HepG2 (cell line): Measurements from ENCODE around the gene AFF2. TPM values are rescaled to one million over a fixed set of nuclear protein-coding genes. Genes with fewer than 3 reads are reported as not detected.

Experiments
- ATAC-seq: fragments of 200-7000 bp; cut with Tn5 transposase; 3 replicates; pipeline ENCODE4 v1.9.1; 2020; ENCODE audit warnings: mild to moderate bottlenecking, moderate library complexity
- BruUV-seq: library from RNA; stranded (reverse); fragments of 400-500 nt; replicated peaks from 2 replicates; lab custom pipeline; 2021; lab: Mats Ljungman, UMichigan
- CTCF ChIA-PET: fragments of 300-600 bp; formaldehyde crosslinking; extraction: SDS; loops from one replicate; lab custom pipeline; 2021; ENCODE audit warnings: low total read pairs, inconsistent platforms, low intra/inter-chr PET ratio; lab: Yijun Ruan, JAX
- POLR2A ChIA-PET: fragments of 350-600 bp; sonication (Branson Sonifier 250); formaldehyde crosslinking; loops from one replicate; lab custom pipeline; 2020; ENCODE audit warnings: antibody characterized with exemption, inconsistent platforms; lab: Yijun Ruan, JAX
- DNase-seq: peaks from one replicate; pipeline ENCODE4 v3.0.0-alpha.2; 2015; ENCODE audit warnings: low spot score
- FAIRE-seq: peaks from 3 replicates; lab custom pipeline; 2011; peaks lifted over from hg19 to GRCh38; lab: Jason Lieb, UNC
- H2AFZ ChIP-seq: one replicate; pipeline ENCODE4 v1.6.1; 2011; ENCODE audit warnings: low read length, inconsistent platforms
- H3K27ac ChIP-seq: fragments of 300-600 bp; 3 replicates; pipeline ENCODE4 v1.8.0; 2011; ENCODE audit warnings: mixed run types, mild to moderate bottlenecking, mixed read lengths, low read length, inconsistent platforms; ENCODE audit not compliant: insufficient read depth; ENCODE audit errors: extremely low read length
- H3K27me3 ChIP-seq, 2 experiments: fragments of 200-600 bp in 1 of 2; 2 replicates in 1 of 2; 3 replicates in 1 of 2; pipeline versions ENCODE4 v1.6.0 to v1.8.0; 2011; ENCODE audit warnings: low read length in 2 of 2, mild to moderate bottlenecking in 2 of 2, moderate library complexity in 2 of 2, inconsistent platforms in 1 of 2; ENCODE audit not compliant: insufficient read depth in 2 of 2, control insufficient read depth in 1 of 2
- H3K36me3 ChIP-seq, 2 experiments: fragments of 200-600 bp in 1 of 2; replicated peaks in 1 of 2; 2 replicates in 1 of 2; 3 replicates in 1 of 2; pipeline versions ENCODE4 v1.5.1 to v1.8.0; 2011; ENCODE audit warnings: low read length in 2 of 2, inconsistent platforms in 1 of 2; ENCODE audit not compliant: insufficient read depth in 2 of 2, control insufficient read depth in 1 of 2
- H3K4me1 ChIP-seq: 2 replicates; pipeline ENCODE4 v1.5.1; 2012; ENCODE audit warnings: low read length, inconsistent platforms; ENCODE audit not compliant: insufficient read depth
- H3K4me2 ChIP-seq: 2 replicates; pipeline ENCODE4 v1.6.0; 2011; ENCODE audit warnings: low read depth, low read length, inconsistent platforms
- H3K4me3 ChIP-seq, 3 experiments: fragments of 200-600 bp in 1 of 3; sonication (generic), shearing (Covaris generic) in 1 of 3; replicated peaks in 1 of 3; 2 replicates each; pipeline ENCODE4 v1.5.1; 2011 to 2016; ENCODE audit warnings: low read length in 3 of 3, inconsistent platforms in 2 of 3, low read depth in 2 of 3, mild to moderate bottlenecking in 2 of 3, control low read depth in 1 of 3, mixed read lengths in 1 of 3; ENCODE audit not compliant: insufficient read depth in 1 of 3
- H3K79me2 ChIP-seq: one replicate; pipeline ENCODE4 v1.6.1; 2011; ENCODE audit warnings: low read length, inconsistent platforms; ENCODE audit not compliant: insufficient read depth
- H3K9ac ChIP-seq: 2 replicates; pipeline ENCODE4 v1.6.0; 2011; ENCODE audit warnings: mild to moderate bottlenecking, low read depth, low read length, inconsistent platforms; ENCODE audit not compliant: insufficient read depth
- H3K9me3 ChIP-seq: 2 replicates; pipeline ENCODE4 v1.5.1; 2012; ENCODE audit warnings: mild to moderate bottlenecking, low read length
- H4K20me1 ChIP-seq: 2 replicates; pipeline ENCODE4 v1.6.0; 2011; ENCODE audit warnings: inconsistent platforms, mild to moderate bottlenecking, low read length, moderate library complexity; ENCODE audit not compliant: insufficient read depth
- ELF4 ChIP-seq: sonication (generic); formaldehyde crosslinking; IDR thresholded peaks from 2 replicates; pipeline ENCODE4 v1.5.0; 2020; ENCODE audit warnings: missing genetic modification reagents, mild to moderate bottlenecking, moderate library complexity, borderline replicate concordance
- GLMP ChIP-seq: sonication (generic); formaldehyde crosslinking; IDR thresholded peaks from 2 replicates; pipeline ENCODE4 v1.9.0; 2021; ENCODE audit warnings: missing genetic modification reagents, mild to moderate bottlenecking, borderline replicate concordance
- KAT7 ChIP-seq: IDR thresholded peaks from 2 replicates; pipeline ENCODE4 v1.6.1; 2018; ENCODE audit warnings: borderline replicate concordance, missing compliant biosample characterization
- PHF20 ChIP-seq: sonication (generic); formaldehyde crosslinking; IDR thresholded peaks from 2 replicates; pipeline ENCODE4 v1.5.0; 2020; ENCODE audit warnings: mild to moderate bottlenecking, missing genetic modification reagents
- ZBTB34 ChIP-seq: sonication (generic); formaldehyde crosslinking; IDR thresholded peaks from 2 replicates; pipeline ENCODE4 v1.8.0; 2022; ENCODE audit warnings: mild to moderate bottlenecking, missing genetic modification reagents
- ZBTB4 ChIP-seq: sonication (generic); formaldehyde crosslinking; IDR thresholded peaks from 2 replicates; pipeline ENCODE4 v1.4.0; 2020; ENCODE audit warnings: missing genetic modification reagents, mild to moderate bottlenecking, borderline replicate concordance
- ZMYM4 ChIP-seq: sonication (generic); formaldehyde crosslinking; IDR thresholded peaks from 2 replicates; pipeline ENCODE4 v1.8.1; 2023; ENCODE audit warnings: mild to moderate bottlenecking, missing genetic modification reagents
- ZNF280D ChIP-seq: sonication (generic); formaldehyde crosslinking; IDR thresholded peaks from 2 replicates; pipeline ENCODE4 v1.5.1; 2020; ENCODE audit warnings: mild to moderate bottlenecking, missing genetic modification reagents
- ZNF790 ChIP-seq: sonication (generic); formaldehyde crosslinking; IDR thresholded peaks from 2 replicates; pipeline ENCODE4 v1.8.0; 2022; ENCODE audit warnings: missing genetic modification reagents, mild to moderate bottlenecking, borderline replicate concordance
- WGBS: methylation state at CpG from one replicate; pipeline ENCODE4 v1.1.6; 2017; ENCODE audit warnings: low lambda C conversion rate; 5-methylcytosine and 5-hydroxymethylcytosine counted together
- in situ Hi-C: cut with HindIII; loops from 2 replicates; pipeline ENCODE4 v1.10.0; 2017; ENCODE audit warnings: low pct_unique_long_range_greater_than_20kb; ENCODE audit not compliant: extremely low pct_ligation_motif_present
- intact Hi-C: fragments of 100-400 bp; cut with micrococcal nuclease; formaldehyde crosslinking; loops from one replicate; pipeline ENCODE4 v1.10.0; 2022; ENCODE audit not compliant: unreplicated experiment
- polyA plus RNA-seq, 8 experiments: library from polyadenylated mRNA; depleted of rRNA in 3 of 8; stranded (reverse) in 7 of 8; unstranded in 1 of 8; fragments of >200 nt; fragmentation: Illumina TruSeq in 4 of 8; extraction: Trizol in 4 of 8; gene quantifications; 2 replicates each; pipeline versions ENCODE4 v1.2.1 to v1.2.3, GENCODE V29; 2011 to 2016; ENCODE audit warnings: low read depth in 4 of 8, missing spikeins in 1 of 8, mixed read lengths in 1 of 8; ENCODE audit not compliant: insufficient read depth in 1 of 8
- total RNA-seq, 5 experiments: library from RNA; depleted of rRNA; stranded (reverse); fragments of >200 nt; fragmentation: Illumina TruSeq; extraction: Trizol; gene quantifications; 2 replicates each; pipeline ENCODE4 v1.2.3, GENCODE V29; 2016; ENCODE audit warnings: low read depth in 1 of 5

AFF2 gene
- total and polyA plus RNA-seq, 2 of the 13 experiments (the other 11 are each of a cell fraction or from before 2014, with no cell fraction given), result not detected

- WGBS, result 0% methylated on average over 1 of the region's 1 CpG
- H3K4me3 ChIP-seq, result no peak overlapping the region
- FAIRE-seq, result no peak
- ChIA-PET POLR2A (no interaction called here), CTCF (no interaction called here)
- H3K4me1 ChIP-seq, result no peaks in the 10 kb centered on the region
- intact Hi-C loops (no loop called here), in situ Hi-C loops (no loop called here)
- no peak for ATAC-seq
- no peaks in the 10 kb centered on the region for H3K36me3 ChIP-seq
- no peak for TF ChIP-seq ZBTB34 (CRISPR knock-in tag)
- TF ChIP-seq GLMP, result no peak
- no peak for DNase-seq
- no peak overlapping the region for H2AFZ ChIP-seq
- no peak overlapping the region for H3K27ac ChIP-seq
- H3K79me2 ChIP-seq, result no peaks in the 10 kb centered on the region
- H4K20me1 ChIP-seq, result no peaks in the 10 kb centered on the region
- BruUV-seq, result no TSS peak
- H3K9ac ChIP-seq, result no peak overlapping the region
- H3K9me3 ChIP-seq, result no peaks in the 10 kb centered on the region
- no peaks in the 10 kb centered on the region for H3K27me3 ChIP-seq
- H3K4me2 ChIP-seq, result no peak overlapping the region
Observed at GRCh38 chrX:148872161-148872535, 371.7 kb downstream of the AFF2 start.

- intact Hi-C loops (no loop called here), in situ Hi-C loops (no loop called here)
- WGBS, result no CpG with 5 or more reads among the region's 4 CpGs
- no peak for TF ChIP-seq KAT7 (CRISPR knock-in tag)
- no peak for TF ChIP-seq ZBTB4 (CRISPR knock-in tag)
- TF ChIP-seq ZNF280D (CRISPR knock-in tag), result no peak
- TF ChIP-seq ZNF790 (CRISPR knock-in tag), result no peak
- no peak for TF ChIP-seq ZMYM4 (CRISPR knock-in tag)
- TF ChIP-seq ELF4 (CRISPR knock-in tag), result no peak
- TF ChIP-seq PHF20 (CRISPR knock-in tag), result no peak
Observed at GRCh38 chrX:148872881-148873280, 372.5 kb downstream of the AFF2 start.

More at GRCh38 chrX:148872881-148873280, 372.5 kb downstream of the AFF2 start:
- no TSS peak for BruUV-seq
- no peaks in the 10 kb centered on the region for H3K79me2 ChIP-seq
- no peak overlapping the region for H3K27ac ChIP-seq
- H3K4me1 ChIP-seq, result no peaks in the 10 kb centered on the region
- H3K4me3 ChIP-seq, result no peak overlapping the region
- DNase-seq, result no peak
- FAIRE-seq, result no peak
- H3K9me3 ChIP-seq, result no peaks in the 10 kb centered on the region
- no peak for ATAC-seq
- CTCF ChIA-PET, result no interaction called here
- H2AFZ ChIP-seq, result no peak overlapping the region
- H3K9ac ChIP-seq, result no peak overlapping the region
- H4K20me1 ChIP-seq, result no peaks in the 10 kb centered on the region
- H3K4me2 ChIP-seq, result no peak overlapping the region
- no peaks in the 10 kb centered on the region for H3K36me3 ChIP-seq
- no peaks in the 10 kb centered on the region for H3K27me3 ChIP-seq
- POLR2A ChIA-PET, result no interaction called here
